Peyer's patch (tissue), 4 donors: ENCODE results near the gene ANKRD35. TPM values are rescaled to one million over a fixed set of nuclear protein-coding genes. Genes with fewer than 3 reads are reported as not detected.

Experiments used
- DNase-seq, 3 donors: peaks; one replicate each; pipeline ENCODE4 v3.0.0-alpha.2; 2017 to 2019
- H3K27ac ChIP-seq, 4 donors: fragments of 200-600 bp; sonication (generic); one replicate each; pipeline ENCODE4 v1.5.1; 2016 to 2019
- H3K27me3 ChIP-seq, 2 donors: fragments of 200-600 bp; sonication (generic); one replicate each; pipeline ENCODE4 v1.5.1; 2019
- H3K36me3 ChIP-seq, 3 donors: fragments of 200-600 bp; sonication (generic); one replicate each; pipeline ENCODE4 v1.5.1; 2016 to 2019
- H3K4me1 ChIP-seq, 4 donors: fragments of 200-600 bp; sonication (generic); one replicate each; pipeline ENCODE4 v1.5.1; 2016 to 2019
- H3K4me3 ChIP-seq, 4 donors: fragments of 200-600 bp; sonication (generic); 1 replicate in 3 of 4; 2 replicates in 1 of 4; pipeline ENCODE4 v1.5.1; 2016 to 2019; ENCODE audit warnings: mild to moderate bottlenecking in 1 of 4
- H3K9me3 ChIP-seq, 4 donors: fragments of 200-600 bp; sonication (generic); one replicate each; pipeline ENCODE4 v1.5.1; 2016 to 2019; ENCODE audit warnings: mild to moderate bottlenecking in 1 of 4
- CTCF ChIP-seq, 6 experiments: fragments of 450-650 bp in 4 of 6; fragments of 200-600 bp in 2 of 6; sonication (generic) in 1 of 6; IDR thresholded peaks; one replicate each; pipeline ENCODE4 v1.5.1; 2017 to 2019; ENCODE audit warnings: antibody characterized with exemption in 6 of 6, mild to moderate bottlenecking in 3 of 6, moderate library complexity in 1 of 6
- POLR2A ChIP-seq, 2 donors: fragments of 450-650 bp; IDR thresholded peaks; one replicate each; pipeline ENCODE4 v1.5.1; 2017; ENCODE audit warnings: antibody characterized with exemption in 2 of 2, mild to moderate bottlenecking in 2 of 2, moderate library complexity in 2 of 2
- total RNA-seq, 4 donors: library from RNA; depleted of rRNA; stranded (reverse); fragments of >200 nt; gene quantifications; one replicate each; pipeline ENCODE4 v1.1.0, GENCODE V29; 2016

The ANKRD35 gene
- total RNA-seq, 4 donors from 2014 or later: 0.85 to 7.4 (median 1.2) TPM; not detected in 1

- Histone ChIP-seq H3K36me3 (peaks cover 0 to 32% (median 0%) of the 10 kb centered on the region in 3 donors), H3K9me3 (no peaks in the 10 kb centered on the region), H3K27ac (peak overlapping the region; percentile 86 to 95 (median 89)), H3K4me3 (peak overlapping the region; percentile 81 to 91 (median 87)), H3K4me1 (peaks cover 0 to 15% (median 3%) of the 10 kb centered on the region in 4 donors), H3K27me3 (no peaks in the 10 kb centered on the region)
- no peak for TF ChIP-seq POLR2A (IDR thresholded peaks at IDR 0.05)
- no peak for TF ChIP-seq CTCF (IDR thresholded peaks at IDR 0.05)
- DNase-seq: peak; percentile 72 to 83 (median 74)
Observed at GRCh38 chr1:145858238-145858900, 27.3 kb downstream of the ANKRD35 start.

GRCh38 chr1:145857170-145857569, 28.5 kb downstream of the ANKRD35 start:
- DNase-seq: no peak
- TF ChIP-seq CTCF (IDR thresholded peaks at IDR 0.05) (no peak), POLR2A (IDR thresholded peaks at IDR 0.05) (no peak)
- Histone ChIP-seq H3K36me3 (peaks cover 0 to 44% (median 0%) of the 10 kb centered on the region in 3 donors), H3K4me3 (no peak overlapping the region), H3K4me1 (peaks cover 0 to 15% (median 3%) of the 10 kb centered on the region in 4 donors), H3K27me3 (no peaks in the 10 kb centered on the region), H3K9me3 (no peaks in the 10 kb centered on the region), H3K27ac (no peak overlapping the region)

- no peak for TF ChIP-seq POLR2A (IDR thresholded peaks at IDR 0.05)
- TF ChIP-seq CTCF (IDR thresholded peaks at IDR 0.05): no peak
- H3K27ac ChIP-seq: no peak overlapping the region
- peaks cover 0 to 61% (median 0%) of the 10 kb centered on the region in 3 donors for H3K36me3 ChIP-seq
- H3K9me3 ChIP-seq: no peaks in the 10 kb centered on the region
- H3K4me3 ChIP-seq: no peak overlapping the region
- peaks cover 0 to 15% (median 2%) of the 10 kb centered on the region in 4 donors for H3K4me1 ChIP-seq
- no peak for DNase-seq
- H3K27me3 ChIP-seq: no peaks in the 10 kb centered on the region
Observed at GRCh38 chr1:145855426-145855948, 30.2 kb downstream of the ANKRD35 start.

GRCh38 chr1:145849356-145850160, 36.1 kb downstream of the ANKRD35 start:
- DNase-seq: no peak
- peaks cover 0 to 14% (median 9%) of the 10 kb centered on the region in 4 donors for H3K4me1 ChIP-seq
- H3K27ac ChIP-seq: peak overlapping the region in 1 of 4 donors; percentile 14
- peaks cover 0 to 59% (median 0%) of the 10 kb centered on the region in 3 donors for H3K36me3 ChIP-seq
- no peak overlapping the region for H3K4me3 ChIP-seq
- H3K9me3 ChIP-seq: no peaks in the 10 kb centered on the region
- TF ChIP-seq CTCF (IDR thresholded peaks at IDR 0.05) (no peak), POLR2A (IDR thresholded peaks at IDR 0.05) (no peak)
- no peaks in the 10 kb centered on the region for H3K27me3 ChIP-seq

- Histone ChIP-seq H3K27ac (no peak overlapping the region), H3K4me3 (no peak overlapping the region), H3K4me1 (peaks cover 0 to 15% (median 9%) of the 10 kb centered on the region in 4 donors), H3K27me3 (no peaks in the 10 kb centered on the region), H3K9me3 (no peaks in the 10 kb centered on the region), H3K36me3 (peaks cover 0 to 51% (median 0%) of the 10 kb centered on the region in 3 donors)
- TF ChIP-seq CTCF (IDR thresholded peaks at IDR 0.05) (no peak), POLR2A (IDR thresholded peaks at IDR 0.05) (no peak)
- DNase-seq: no peak
Observed at GRCh38 chr1:145847827-145848226, 37.8 kb downstream of the ANKRD35 start.
